GM12874 (cell line): ENCODE results near the gene MAP4K3.

Experiments
- TF ChIP-seq, protein P1 (sequence below): IDR thresholded peaks from 2 replicates; pipeline ENCODE4 v1.5.1; 2011; ENCODE audit warnings: low read depth, mild to moderate bottlenecking, control low read depth, low read length, moderate library complexity; ENCODE audit not compliant: insufficient read depth

Gene MAP4K3

DNA sequence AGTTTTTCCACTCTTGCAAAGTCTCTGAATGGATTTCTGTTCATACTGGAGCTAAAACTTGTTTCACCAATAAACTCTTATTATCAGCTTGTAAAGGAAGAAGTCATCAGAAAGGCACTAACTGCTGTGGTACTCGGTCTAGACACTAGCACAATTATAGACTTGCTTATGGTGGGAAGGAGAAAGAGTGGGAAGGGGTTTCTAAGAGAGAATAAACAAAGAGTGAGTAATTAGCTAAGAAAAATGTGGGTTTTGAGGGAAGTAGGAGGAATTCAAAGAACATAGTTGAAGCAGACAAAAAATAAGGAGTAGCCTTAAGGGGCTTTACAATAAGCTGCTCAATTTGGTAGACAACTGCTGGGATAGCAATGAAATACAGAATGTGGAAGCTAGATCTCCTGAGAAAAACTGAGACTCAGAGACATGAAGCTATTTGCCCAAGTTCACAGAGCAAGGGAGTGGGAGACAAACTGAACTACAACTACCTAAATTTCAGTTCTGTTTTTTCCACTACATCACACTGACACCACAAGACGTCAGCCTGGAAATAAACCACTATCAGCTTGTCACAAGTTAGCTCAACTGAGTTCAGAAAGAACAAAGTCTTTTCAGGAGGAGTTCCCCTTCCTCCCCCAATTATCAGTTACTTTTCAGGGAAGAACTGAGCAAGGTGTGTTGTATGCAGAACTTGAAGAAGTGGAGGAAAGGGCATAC lies 59.7 kb downstream of the MAP4K3 start:
- TF ChIP-seq, protein P1, sequence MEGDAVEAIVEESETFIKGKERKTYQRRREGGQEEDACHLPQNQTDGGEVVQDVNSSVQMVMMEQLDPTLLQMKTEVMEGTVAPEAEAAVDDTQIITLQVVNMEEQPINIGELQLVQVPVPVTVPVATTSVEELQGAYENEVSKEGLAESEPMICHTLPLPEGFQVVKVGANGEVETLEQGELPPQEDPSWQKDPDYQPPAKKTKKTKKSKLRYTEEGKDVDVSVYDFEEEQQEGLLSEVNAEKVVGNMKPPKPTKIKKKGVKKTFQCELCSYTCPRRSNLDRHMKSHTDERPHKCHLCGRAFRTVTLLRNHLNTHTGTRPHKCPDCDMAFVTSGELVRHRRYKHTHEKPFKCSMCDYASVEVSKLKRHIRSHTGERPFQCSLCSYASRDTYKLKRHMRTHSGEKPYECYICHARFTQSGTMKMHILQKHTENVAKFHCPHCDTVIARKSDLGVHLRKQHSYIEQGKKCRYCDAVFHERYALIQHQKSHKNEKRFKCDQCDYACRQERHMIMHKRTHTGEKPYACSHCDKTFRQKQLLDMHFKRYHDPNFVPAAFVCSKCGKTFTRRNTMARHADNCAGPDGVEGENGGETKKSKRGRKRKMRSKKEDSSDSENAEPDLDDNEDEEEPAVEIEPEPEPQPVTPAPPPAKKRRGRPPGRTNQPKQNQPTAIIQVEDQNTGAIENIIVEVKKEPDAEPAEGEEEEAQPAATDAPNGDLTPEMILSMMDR = no peak

DNA sequence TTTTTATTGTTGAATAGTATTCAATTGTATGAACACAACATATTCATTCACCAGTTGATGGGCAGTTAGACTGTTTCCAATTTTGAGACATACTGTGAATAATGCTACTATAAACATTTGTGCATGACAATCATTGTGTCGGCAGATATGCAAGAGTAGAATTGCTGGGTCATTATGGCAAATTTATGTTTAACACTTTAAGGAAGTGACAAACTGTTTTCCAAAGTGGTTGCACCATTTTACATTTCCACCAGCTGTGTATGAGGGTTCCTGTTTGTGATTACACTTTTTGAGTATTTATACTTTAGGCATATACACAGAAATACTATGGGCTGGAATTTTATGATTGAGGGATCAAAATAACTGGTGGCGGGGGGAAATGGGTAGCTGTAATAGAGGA lies 61.2 kb downstream of the MAP4K3 start:
- TF ChIP-seq, protein P1 = no peak

- TF ChIP-seq, protein P1 = no peak
These were observed 63.8 kb downstream of the MAP4K3 start for GRCh38 chr2:39373181-39373802.

- TF ChIP-seq, protein P1 = no peak
These were observed 67.0 kb downstream of the MAP4K3 start for GRCh38 chr2:39370101-39370500.

DNA sequence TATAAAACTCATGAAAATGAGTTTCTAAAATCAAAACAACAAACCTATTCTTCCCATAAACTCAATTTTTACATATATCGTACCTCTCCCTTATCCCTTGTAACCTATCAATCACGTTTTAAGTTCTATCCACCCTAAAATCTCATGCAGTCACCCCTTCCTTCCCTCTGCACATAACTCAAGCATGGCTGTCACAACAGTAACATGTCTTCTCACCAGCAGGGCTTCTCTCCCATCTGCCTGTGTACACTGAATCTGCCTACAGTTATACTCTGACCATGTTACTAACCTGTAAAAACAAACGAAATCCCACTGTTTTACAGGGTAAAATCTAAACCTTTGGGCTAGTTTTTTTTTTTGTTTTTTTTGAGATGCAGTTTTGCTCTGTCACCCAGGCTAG lies 68.2 kb downstream of the MAP4K3 start:
- TF ChIP-seq, protein P1 = no peak

DNA sequence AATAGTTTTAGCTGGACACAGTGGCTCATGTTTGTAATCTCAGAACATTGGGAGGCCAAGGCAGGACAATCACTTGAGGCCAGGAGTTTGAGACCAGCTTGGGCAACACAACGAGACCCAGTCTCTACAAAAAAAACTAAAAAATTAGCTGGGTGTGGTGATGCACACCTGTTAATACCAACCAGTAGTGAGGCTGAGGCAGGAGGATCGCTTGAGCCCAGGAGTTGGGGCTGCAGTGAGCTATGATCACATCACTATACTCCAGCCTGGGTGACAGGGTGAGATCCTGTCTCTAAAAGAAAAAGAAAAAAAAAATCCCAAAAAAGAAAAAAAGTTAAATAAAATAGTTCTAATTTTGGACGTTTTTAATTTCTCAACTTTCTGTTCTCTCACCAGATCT lies 68.7 kb downstream of the MAP4K3 start:
- TF ChIP-seq, protein P1 = no peak

GRCh38 chr2:39362595-39362994 lies 74.5 kb downstream of the MAP4K3 start:
- TF ChIP-seq, protein P1 = no peak
